Measurements from ENCODE around the gene HPCAL4.

DNA sequence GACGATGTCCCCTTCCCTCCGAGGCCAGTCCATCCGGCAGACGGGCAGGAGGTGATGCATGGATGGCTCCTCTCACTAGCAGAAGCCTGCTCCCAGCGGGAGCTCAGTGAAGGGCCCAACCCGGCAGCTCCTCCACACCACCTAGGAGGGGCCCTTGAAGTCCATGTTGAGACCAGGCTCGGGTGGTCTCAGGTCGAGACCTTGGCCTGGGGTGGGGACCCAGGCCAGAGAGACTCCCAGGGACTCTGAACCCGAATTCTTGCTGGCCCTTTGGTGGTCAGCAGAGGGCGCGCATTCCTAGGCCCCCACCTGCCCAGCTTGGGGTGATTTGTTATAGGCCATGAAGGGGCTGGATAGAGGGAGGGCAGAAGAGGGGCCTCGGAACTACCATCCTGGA lies 18.7 kb downstream of the HPCAL4 start:
- TF ChIP-seq POLR2A (IDR thresholded peaks at IDR 0.05) = no peak
- TF ChIP-seq, protein P1, sequence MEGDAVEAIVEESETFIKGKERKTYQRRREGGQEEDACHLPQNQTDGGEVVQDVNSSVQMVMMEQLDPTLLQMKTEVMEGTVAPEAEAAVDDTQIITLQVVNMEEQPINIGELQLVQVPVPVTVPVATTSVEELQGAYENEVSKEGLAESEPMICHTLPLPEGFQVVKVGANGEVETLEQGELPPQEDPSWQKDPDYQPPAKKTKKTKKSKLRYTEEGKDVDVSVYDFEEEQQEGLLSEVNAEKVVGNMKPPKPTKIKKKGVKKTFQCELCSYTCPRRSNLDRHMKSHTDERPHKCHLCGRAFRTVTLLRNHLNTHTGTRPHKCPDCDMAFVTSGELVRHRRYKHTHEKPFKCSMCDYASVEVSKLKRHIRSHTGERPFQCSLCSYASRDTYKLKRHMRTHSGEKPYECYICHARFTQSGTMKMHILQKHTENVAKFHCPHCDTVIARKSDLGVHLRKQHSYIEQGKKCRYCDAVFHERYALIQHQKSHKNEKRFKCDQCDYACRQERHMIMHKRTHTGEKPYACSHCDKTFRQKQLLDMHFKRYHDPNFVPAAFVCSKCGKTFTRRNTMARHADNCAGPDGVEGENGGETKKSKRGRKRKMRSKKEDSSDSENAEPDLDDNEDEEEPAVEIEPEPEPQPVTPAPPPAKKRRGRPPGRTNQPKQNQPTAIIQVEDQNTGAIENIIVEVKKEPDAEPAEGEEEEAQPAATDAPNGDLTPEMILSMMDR (IDR thresholded peaks at IDR 0.05) = no peak

Data from suprapubic skin (tissue), 3 donors.